NCI-H69 (cell line): ENCODE measurements around the gene CCDC40.
A peak's percentile ranks its signal among the peaks of the same experiment; 100 is the strongest.

ENCODE experiments used
- DNase-seq: peaks from one replicate; lab custom pipeline; 2025; lab: John Stamatoyannopoulos, UW

The CCDC40 gene

DNA sequence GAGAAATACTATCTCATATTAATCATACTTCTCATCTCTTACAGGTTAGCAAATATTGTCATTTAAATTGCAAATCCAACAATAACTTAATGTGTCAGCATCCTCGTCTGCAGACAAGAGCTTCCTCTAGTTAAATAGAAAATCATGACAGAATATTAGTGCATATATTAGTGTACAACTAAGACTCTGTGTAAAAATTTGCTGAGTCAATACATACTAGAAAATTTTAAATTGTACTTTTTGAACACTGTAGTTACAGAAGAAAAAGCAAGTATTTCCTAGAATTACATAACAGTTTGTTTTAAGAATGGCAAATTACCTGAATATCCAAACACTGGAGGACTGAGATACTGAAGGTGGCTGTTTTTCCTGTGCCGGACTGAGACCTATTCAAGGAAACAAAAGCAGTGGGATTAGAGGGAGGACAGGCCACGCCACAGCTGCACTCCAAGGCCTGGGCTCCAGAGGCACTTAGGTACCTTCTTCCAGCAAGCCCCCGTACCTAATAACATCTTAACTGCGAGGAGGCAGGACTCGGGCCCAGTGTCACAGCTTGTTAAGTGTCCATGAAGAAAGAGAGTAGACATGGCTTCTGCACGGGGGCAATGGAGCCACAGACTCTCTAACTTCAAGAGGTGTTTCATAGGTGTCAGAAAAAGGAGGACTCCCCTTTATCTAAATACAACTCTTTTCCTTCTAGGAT is 105.2 kb downstream of the CCDC40 start:
- DNase-seq: no peak

GRCh38 chr17:80142929-80143328 is 106.5 kb downstream of the CCDC40 start:
- DNase-seq: no peak

GRCh38 chr17:80145076-80146075 is 108.9 kb downstream of the CCDC40 start:
- DNase-seq: no peak

DNA sequence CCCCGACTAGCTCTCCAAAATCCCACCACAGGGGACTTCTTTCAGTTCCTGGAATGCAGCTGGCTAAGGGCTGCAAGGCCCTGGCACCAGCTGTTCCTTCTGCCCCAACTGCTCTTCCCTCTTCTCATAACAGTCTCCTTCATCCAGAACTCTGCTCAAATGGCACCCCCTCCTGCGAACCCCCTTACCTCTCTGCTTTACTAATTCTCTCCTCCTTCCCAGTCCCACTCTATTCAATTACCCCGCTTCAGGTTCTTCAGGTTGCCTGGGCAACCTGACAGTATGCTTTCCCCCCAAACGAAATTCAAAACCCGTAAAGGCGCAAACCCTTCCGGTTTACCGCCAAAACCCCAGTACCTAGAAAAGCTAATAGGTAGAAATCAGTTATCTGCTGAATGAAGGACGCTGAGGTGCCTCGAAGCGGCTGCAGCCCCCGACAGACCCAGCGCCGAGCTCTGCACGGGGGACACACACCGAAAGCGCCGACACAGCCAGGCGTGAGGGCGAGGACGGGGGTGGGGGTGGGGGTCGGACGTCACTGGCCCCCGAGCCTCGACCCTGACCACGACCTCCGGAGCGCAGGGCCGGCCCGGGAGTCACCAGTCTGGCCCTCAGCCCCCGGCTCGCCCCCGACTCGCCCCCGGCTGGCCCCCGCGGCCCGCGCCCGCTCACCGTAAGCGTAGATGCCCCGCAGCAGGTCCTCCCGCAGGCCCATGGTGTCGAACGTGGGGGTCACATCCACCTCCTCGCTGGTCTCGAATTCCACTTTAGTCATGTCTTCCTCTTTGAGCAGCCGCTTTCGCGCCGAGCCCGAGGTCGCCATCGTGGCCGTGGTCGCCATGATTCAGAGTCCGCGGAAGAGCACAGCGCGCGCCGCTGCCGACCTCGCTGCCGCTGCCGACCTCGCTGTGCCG is 109.9 kb downstream of the CCDC40 start:
- peak; percentile 68 for DNase-seq

DNA sequence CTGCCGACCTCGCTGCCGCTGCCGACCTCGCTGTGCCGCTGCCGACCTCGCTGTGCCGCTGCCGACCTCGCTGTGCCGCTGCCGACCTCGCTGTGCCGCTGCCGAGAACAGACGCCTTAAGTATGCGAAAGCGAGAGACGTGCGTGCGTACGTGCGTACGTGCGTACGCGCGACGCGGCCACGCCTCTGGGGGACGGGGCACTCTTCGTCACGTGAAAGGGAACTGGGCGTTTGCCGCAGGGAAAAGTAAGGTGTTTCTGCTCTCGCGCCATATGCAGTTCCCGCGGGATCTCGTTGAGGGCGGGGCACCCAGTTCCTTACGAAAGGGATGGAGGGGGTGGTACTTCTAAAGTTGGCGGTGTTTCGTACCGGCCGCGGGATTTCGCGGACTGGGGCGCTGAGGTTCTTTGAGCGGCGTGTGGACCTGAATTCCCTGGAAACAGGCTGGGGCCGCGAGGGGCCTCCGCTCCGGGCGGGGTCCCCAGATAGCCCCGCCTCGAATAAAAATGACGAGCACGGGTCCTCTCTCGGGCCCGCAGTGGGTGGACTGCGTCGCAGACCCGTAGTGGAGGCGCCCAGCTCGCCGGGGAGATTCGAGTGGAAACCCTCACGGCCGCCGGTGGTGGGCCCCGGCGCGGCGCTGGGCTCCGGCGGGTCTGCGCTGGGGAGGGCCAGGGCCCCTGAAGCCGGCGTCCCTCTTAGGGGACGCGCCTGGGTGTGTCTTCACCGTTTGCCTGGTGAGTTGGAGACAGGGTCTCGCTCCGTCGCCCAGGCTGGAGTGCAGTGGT is 110.8 kb downstream of the CCDC40 start, which contains the start of gene EIF4A3:
Gene EIF4A3, minus strand, starts transcription at position 94 of the 788 bp plus-strand sequence. CDS start 167 bp downstream, outside the sequence.
- peak; percentile 100 for DNase-seq
